CD4-positive, alpha-beta T cell treated with Interleukin-4 for 4 hours (primary cell): ENCODE results near the gene PRPSAP1.
"Not testable (repeated sequence)": the region's sequence is repeated elsewhere in the genome, so short reads cannot be mapped to it uniquely, and the experiment has no call there.

ENCODE experiments used
- DNase-seq: peaks from one replicate; pipeline ENCODE4 v3.0.0-alpha.2; 2020

Gene PRPSAP1

DNA sequence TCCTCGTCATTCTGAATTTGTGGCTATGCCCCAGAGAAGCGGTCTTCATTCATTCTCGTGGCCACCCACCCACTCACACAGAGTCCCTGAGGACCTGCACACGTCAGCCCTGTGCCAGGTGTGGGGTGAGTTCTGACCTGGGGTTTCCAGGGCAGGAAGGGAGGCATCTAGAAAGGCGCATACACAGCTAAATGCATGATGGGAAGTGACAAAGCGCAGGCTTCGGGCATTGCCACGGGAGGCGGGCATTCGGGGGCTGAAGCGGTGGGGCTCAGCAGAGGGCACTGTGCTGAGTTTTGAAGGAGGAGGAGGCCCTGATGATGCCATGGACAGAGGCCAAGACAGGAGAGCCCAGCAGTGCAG lies 77.7 kb downstream of the PRPSAP1 start:
- no peak for DNase-seq

DNA sequence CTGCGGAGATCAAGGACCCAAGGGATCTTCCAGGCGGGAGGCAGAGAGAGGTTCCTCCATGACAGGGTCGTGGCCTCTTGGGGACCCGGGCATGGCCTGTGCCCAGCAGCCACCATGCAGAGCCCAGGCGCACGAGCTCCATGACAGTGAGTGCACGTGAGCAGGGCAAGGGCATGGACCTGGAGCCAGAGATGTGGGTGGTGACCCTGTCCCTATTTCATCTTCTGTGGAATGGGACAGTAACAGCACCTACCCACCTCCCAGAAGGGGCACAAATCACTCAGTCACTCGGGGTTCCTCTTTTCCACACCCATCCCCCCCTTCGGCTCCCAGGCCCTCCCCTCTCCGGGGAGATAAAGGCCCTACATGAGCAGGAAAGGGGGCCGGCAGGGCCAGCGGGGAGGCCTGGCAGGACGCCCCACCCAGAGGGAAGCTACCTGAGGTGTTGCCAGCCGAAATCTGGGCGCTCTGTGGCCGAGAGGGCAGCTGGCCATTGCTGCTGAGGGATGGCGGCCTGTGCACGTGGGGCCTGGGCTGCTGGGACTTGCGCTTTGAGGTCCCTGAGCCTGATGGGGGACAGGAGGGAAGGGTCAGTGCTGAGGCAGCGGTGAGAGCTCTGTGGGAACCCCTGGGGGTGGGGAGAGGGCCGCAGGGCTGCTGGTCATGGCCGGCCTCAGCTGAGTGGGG lies 78.2 kb downstream of the PRPSAP1 start:
- DNase-seq = no peak

DNA sequence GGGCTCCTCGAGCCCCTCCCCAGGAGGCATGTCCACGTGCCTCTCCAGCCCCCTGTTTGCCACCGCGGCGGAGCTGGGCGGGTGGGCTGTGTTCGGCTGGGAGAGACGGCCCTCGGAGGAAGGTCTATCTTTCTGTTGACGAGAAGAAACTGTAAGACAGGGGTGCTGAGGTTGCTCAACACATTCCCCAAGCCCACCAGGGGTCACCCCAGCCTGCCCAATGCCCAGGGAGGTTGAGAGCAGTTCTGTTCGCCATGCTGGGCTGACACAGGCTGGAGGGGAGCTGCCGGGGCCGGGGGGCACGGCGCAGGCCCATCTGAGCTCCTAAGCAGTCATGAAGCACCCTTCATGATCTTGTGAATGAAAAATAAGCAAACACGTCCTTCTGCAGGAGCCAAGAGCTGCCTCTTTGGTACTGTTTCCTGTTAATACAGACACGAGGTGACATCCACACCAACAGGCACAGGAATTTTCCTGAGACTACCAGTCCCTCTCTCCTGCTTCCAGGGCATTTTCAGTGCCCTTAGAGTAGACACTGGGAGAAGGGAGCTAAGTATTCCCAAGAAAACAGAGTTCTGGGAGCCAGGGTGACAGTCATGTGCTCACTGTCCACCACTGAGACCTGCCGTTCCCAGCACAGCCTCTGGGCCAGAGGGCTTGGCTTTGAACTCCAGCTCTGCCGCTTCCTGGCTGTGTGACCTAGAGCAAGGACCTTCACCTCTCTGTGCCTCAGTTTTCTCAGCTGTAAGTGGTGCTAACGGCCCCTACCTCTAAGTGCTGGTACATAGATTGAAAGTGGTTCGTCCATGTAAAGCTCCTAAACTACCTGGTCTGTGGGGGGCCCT lies 79.4 kb downstream of the PRPSAP1 start:
- no peak for DNase-seq

GRCh38 chr17:76273445-76274111 lies 80.1 kb downstream of the PRPSAP1 start:
- DNase-seq = no peak

- peak; percentile 27 for DNase-seq
Measured at GRCh38 chr17:76272541-76273444, 80.9 kb downstream of the PRPSAP1 start.

- DNase-seq = peak; percentile 54
Measured at GRCh38 chr17:76271669-76272540, 81.8 kb downstream of the PRPSAP1 start.

DNA sequence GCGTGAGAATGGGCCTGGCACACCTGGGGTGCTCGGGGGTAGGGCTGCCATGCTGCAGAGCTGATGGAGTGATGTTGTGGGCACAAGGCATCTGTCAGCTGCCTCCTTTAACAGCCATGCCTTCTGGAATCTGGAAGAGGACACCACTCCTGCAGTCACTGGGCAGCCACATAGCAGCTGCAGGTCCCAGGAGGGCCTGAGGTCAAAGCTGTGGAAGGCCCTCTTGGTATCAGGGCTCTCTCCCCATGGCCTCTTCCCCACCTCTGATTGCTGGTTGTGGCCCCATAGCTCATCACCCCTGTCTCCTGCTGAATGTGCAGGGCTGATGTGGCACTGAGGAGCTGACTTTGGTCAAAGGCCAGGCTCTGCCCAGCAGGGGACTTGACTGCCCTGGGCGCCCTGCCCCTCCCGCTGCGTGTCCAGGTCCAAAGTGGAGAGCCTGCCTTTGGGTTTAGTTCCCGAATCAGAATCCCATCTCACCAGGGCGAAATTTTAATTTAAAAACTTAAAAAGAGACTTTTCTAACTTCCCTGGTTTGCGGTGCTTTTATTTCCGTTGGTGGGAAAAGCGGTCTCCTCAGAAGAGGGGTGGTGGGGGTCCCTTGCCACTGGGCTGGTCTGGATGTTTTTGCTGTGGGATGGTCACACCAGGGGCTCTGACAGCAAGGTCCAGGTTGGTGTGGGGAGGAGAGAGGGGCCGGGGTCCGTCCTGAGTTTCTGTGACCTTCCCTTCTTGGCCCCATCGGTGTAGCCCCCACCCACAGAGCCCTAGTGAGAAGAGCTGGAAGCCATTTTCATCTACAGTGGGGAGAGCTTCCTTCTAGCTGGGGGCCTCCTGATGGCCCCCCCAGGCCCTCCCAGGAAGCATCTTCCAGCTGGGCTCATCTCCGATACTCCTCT lies 82.7 kb downstream of the PRPSAP1 start:
- no peak for DNase-seq

DNA sequence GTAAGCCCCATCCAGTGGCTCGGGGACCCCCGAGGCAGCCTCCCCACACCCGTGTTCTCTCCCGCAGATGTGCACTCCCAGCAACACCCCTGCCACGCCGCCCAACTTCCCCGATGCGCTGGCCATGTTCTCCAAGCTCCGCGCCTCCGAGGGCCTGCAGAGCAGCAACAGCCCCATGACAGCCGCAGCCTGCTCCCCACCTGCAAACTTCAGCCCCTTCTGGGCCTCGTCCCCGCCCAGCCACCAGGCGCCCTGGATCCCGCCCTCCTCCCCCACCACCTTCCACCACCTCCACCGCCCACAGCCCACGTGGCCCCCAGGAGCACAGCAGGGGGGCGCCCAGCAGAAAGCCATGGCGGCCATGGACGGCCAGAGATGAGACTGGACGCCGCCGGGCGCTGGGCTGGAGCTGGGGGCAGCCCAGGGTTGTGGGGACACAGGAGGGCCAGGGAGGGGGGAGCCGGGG lies 83.6 kb downstream of the PRPSAP1 start:
- DNase-seq = no peak

- DNase-seq = no peak
Measured at GRCh38 chr17:76268991-76269981, 84.4 kb downstream of the PRPSAP1 start.

DNA sequence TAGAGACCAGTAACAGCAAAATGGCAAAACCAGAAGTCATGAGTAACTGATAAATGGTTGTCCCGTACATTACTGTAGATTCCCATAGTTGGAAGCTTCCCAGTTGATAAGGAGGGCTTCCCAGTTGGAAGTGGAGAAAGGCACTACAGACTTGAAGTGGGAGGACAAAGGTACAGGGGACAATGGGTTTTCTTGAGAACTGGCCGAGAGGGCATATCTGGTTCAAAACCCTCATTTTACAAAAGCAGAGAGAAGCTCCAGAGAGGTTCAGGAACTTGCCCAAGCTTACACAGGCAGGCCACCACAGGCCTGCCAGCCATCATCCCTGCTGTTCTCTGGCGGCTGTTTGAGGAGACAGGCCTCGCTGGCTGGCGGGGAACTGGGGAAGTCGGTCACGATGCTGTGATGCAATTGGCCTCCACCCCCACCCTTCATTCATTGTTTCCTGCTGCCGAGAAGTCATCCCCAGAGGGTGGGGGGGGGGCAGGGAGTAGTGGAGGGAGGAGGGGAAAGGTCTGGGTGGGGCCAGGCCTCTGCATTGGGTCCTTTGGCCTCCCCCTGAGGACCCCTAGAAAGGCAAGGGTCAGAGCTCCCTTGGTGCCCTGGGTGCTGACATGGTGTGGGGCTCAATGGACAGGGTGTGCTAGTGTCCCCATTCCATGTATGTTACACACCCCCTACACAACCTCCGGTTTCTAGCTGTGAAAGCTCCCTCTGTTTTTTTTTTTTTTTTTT lies 85.5 kb downstream of the PRPSAP1 start:
- DNase-seq = peak; percentile 68

DNA sequence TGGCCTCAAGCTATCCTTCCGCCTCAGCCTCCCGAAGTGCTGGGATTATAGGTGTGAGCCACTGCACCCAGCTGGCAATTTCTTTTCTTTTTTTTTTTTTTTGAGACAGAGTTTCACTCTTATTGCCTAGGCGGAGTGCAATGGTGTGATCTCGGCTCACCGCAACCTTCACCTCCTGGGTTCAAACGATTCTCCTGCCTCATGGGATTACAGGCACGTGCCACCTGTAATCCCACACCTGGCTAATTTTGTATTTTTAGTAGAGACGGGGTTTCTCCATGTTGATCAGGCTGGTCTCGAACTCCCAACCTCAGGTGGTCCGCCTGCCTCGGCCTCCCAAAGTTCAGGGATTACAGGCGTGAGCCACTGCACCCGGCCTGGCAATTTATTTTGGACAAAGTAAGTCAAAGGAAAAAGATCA lies 86.1 kb downstream of the PRPSAP1 start:
- not testable (repeated sequence) for DNase-seq

- DNase-seq = no peak
Measured at GRCh38 chr17:76267051-76267576, 86.6 kb downstream of the PRPSAP1 start.

GRCh38 chr17:76266244-76266938 lies 87.3 kb downstream of the PRPSAP1 start:
- no peak for DNase-seq

DNA sequence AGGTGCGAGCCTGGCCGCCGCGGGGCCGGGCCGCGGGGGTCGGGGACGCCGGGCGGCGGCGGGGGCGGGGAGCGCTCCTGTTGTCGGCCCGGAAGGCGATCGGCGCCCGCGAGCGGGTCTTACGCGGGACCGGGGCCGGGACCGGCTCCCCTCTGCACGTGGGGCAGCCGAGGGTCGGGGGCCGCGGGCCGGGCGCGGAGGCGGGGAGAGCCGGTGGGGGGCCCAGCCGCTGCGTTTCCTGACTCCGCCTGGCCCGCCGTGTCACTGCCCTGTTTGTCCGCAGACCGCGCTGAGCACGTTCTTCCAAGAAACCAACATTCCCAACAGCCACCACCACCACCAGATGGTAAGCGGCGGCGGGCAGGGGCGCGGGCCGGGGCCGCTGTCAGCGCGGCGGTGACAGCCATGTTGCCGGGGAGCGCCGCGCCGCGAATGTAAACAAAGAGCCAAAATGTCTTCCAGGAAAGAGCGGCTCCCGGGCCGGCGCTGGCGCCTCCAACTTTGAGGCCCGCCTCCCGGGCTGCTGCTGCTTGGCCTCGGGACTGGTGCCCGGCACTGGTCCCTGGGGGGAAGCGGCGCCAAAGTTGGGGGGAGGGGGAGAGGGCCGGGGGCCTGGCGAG lies 88.0 kb downstream of the PRPSAP1 start:
- DNase-seq = peak; percentile 46

GRCh38 chr17:76264755-76265623 lies 88.7 kb downstream of the PRPSAP1 start, which contains the start of gene UBALD2:
TSS of gene UBALD2 (plus strand) at chr17:76265348. CDS start at chr17:76265506, 158 bp downstream.
- DNase-seq = peak; percentile 100

GRCh38 chr17:76264425-76264754 lies 89.3 kb downstream of the PRPSAP1 start:
- DNase-seq = no peak
